Gastroesophageal sphincter (tissue), 3 donors: Measurements from ENCODE around the gene PTPRG.

ENCODE experiments used
- CTCF ChIP-seq, 4 experiments: fragments of 200-600 bp in 2 of 4; fragments of 450-650 bp in 2 of 4; sonication (generic) in 1 of 4; IDR thresholded peaks; one replicate each; pipeline ENCODE4 v1.5.1; 2017 to 2019; ENCODE audit warnings: antibody characterized with exemption in 4 of 4, mild to moderate bottlenecking in 2 of 4, moderate library complexity in 2 of 4
- POLR2A ChIP-seq, 2 donors: fragments of 450-650 bp; IDR thresholded peaks; one replicate each; pipeline ENCODE4 v1.6.1; 2017; ENCODE audit warnings: antibody characterized with exemption in 2 of 2, mild to moderate bottlenecking in 2 of 2, moderate library complexity in 1 of 2
- POLR2AphosphoS5 ChIP-seq: sonication (generic); formaldehyde crosslinking; IDR thresholded peaks from one replicate; pipeline ENCODE4 v1.6.1; 2017; ENCODE audit warnings: antibody characterized with exemption

GRCh38 chr3:62207197-62207596, 645.8 kb downstream of the PTPRG start:
- no peak for TF ChIP-seq CTCF (IDR thresholded peaks at IDR 0.05)
- no peak for TF ChIP-seq POLR2AphosphoS5
- TF ChIP-seq POLR2A (IDR thresholded peaks at IDR 0.05): no peak
